ENCODE measurements around the gene HOXC6.
A peak's percentile ranks its signal among the peaks of the same experiment; 100 is the strongest.

HOXC6 gene

GRCh38 chr12:54016051-54016450 lies 12.2 kb upstream of the HOXC6 start:
- no peak for DNase-seq

- DNase-seq: no peak
Measured at GRCh38 chr12:54016478-54016964, 11.7 kb upstream of the HOXC6 start.

DNA sequence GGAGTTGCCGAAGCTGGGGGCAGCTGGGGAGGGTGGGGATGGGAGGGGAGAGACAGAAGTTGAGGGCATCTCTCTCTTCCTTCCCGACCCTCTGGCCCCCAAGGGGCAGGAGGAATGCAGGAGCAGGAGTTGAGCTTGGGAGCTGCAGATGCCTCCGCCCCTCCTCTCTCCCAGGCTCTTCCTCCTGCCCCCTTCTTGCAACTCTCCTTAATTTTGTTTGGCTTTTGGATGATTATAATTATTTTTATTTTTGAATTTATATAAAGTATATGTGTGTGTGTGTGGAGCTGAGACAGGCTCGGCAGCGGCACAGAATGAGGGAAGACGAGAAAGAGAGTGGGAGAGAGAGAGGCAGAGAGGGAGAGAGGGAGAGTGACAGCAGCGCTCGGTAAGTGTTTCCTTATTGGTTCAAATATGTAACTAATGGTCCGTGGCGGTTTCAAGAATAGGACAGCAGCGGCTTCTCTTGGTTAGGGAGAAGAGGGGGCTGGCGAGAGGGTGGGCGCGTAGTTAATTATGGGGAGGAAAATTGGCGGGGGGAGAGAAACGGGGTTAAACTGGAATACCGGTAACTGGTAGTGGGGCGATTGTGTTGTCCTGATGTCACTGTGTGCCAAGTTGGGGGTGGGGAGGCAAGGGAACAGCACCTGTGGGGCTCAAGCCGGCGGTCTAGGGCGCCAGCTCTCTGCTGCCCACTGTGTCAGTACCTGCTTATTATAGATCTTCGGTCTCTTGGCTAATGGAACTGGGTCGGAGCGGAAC lies 11.0 kb upstream of the HOXC6 start:
- no peak for DNase-seq

DNA sequence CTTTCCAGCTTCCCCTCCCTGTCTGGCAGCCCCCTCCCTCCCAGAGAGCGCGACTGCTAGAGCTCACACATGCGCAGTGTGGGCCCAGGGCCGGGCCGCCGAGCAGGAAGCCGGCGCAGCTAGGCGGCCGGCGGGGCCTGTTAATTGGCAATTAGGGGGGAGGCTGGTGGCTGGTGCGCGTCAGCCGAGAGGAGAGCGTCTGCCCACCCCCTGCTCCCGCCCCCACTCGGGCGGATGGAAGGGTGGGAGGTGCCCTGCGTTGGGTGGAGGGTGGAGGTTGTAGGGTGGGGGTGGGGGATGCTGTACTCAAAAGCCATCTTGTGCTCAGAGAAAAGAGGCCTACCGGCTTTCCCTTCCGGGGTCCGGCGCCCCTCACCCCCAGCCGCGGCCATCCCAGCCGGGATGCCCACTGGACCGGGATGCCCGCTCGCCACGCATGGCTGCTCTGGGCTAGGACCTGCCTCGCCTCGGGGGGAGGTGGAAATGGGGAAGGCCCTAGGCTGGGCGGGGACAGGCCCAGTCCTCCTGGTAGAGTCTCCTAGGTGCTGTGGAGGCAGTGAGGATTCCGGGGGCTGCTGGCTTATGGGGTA lies 10.3 kb upstream of the HOXC6 start:
- peak in 2 of 4 experiments; percentile 45 to 57 for DNase-seq

DNA sequence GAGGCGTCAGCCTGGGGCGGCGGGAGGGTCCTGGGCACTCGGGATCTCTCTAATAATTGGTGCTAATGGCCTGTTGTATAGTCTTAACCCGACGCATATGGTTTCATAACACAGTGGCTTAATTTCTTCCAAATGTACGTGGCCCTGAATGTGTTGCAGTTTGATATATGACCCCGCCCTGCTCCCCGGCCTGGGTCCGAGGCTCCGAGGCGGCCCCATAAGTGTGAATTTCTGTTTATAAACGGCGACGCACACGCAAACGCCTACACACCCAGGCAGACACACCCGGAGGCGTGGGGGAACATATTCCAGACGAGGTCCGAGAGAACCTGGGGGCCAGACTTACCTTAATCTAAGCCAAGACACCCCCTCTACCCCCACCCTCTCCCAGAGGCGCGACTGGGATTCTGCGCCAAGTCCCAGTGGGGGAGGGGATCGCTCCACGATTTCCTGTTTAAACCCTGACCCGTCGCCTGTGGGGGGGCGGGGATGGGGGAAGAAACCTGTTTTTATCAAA lies 9.7 kb upstream of the HOXC6 start:
- DNase-seq: no peak

GRCh38 chr12:54019091-54019811 lies 9.0 kb upstream of the HOXC6 start:
- DNase-seq: no peak

DNA sequence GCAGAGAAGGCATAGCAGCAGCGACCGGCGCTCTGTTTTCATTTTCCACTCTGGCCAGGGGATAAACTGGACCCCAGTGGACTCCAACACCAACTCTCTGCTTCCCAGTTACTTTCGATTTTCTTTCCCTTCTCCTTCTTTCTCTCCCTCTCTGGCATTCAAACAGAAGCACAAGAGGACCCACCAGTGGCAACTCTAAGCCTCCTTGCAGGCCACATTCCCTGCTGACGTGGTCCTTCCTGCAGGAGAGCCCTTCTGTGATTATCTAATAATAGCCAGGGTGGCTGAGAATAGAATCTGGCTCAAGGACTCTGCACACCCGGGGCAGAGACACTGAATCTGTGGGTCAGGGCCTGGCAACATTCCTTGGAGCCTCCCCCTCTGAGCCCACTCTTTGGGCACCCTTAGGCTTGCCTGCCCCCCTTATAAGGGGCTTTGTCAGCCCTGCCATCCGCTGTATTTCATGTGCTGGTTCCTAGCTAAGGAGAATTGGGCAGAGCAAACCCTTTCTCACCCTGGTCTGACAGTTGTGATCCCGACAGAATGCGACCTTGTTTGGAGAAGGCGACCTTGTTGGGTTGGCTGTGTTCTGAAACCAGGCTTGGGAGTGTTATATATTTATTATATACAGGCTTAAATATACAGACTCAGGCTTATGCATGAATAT lies 8.2 kb upstream of the HOXC6 start:
- DNase-seq: no peak

DNA sequence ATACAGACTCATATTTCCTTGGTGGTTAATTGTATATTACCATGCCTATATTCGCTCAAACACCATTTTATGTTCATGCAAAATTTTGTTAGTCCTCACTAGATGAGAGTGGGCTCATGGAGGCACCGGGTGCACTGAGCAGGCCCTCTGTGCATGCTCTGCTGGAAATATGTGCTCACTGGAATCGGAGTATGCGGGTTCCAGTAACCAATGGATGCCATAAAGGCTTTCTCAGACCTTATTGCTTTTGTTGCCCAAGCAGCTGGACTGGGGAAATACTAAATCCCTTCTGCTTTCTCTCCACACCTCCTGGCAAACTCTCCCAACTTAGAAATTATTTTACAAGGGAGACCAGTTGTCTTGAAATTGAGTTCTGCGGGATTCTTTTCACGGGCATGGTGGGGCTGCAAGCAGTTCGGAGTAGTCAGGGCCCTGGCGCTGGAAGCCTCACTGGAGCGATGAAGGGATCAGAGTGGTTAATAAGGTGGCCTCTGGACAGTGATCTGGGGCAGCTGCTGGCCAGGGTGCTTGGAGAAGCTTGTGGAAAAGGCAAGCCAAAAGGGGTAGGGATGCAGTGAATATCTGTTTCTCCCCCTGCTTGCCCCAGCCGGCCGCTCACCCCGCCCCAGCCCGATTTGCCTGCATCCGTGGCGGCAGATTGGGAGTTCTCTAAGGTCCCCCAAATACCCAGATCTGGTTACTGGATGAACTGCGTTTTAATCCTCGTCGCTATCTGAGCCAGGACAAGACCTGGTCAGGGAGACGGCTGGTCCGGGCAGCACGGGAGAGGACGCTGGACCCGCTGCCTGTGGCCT lies 7.4 kb upstream of the HOXC6 start:
- DNase-seq: no peak

- no peak for DNase-seq
Measured at GRCh38 chr12:54021432-54022013, 6.7 kb upstream of the HOXC6 start.

DNA sequence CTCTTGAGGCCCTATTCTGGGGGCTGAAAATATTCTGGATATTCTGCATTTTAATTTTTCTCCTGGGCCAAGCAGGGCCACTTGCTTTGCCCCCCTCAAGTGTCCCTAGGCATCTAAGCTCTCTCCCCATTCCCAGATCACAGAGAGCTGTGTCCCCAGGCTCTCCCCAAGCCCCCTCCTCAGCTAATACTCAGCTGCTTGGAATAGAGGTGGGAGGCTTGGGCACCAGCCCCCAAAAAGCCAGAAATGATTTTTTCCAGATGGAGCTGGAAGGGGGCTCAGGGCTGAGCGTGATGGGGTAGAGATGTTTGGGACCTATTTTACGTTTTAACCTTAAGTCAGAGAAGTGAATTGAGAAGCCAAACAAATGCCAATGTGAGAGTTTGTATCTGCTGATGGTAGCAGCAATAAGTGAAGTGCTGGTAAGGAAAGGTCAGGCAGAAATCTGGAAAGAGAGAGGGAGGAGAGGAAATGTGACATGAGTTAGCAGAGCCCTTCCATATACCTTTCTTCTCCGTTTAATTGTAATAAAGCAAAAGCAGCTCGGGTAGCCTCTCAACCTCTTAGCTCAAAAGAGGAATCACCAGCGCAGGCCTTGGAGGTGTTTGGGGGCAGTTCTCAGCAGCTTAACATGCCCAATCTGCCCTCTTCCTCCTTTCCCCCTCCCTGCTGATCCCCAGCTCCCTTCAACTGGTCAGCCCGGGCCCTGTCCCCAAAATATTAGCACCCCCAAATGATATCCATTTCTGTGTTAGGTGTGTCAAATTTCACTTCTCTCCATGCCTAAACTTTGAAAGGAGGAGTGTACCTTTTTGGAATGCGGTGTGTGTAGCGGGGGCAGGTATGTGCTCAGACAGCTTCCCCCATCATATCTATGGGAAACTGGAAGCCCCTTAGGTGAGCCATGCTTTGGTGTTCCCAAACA lies 5.0 kb upstream of the HOXC6 start:
- no peak for DNase-seq

DNA sequence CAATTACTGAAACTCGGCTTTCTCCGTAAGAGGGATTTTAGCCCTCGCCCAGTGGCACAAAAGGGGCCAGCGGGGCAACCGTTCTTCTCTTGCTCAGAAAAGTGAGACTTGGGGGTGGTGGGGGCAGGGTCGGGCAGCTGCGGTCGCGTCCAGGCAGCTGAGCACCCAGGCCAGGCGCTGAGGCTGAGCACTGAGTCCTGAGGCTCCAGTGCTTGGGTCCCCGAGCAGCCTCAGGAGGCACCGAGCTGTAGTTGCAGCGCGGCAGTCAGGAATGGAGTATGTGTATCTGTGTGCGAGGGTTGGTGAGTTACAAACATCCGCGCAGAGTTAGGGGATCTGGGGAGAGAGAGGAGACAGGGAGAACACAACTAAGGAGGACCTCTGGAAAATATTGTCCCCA lies 4.1 kb upstream of the HOXC6 start:
- DNase-seq: no peak

DNA sequence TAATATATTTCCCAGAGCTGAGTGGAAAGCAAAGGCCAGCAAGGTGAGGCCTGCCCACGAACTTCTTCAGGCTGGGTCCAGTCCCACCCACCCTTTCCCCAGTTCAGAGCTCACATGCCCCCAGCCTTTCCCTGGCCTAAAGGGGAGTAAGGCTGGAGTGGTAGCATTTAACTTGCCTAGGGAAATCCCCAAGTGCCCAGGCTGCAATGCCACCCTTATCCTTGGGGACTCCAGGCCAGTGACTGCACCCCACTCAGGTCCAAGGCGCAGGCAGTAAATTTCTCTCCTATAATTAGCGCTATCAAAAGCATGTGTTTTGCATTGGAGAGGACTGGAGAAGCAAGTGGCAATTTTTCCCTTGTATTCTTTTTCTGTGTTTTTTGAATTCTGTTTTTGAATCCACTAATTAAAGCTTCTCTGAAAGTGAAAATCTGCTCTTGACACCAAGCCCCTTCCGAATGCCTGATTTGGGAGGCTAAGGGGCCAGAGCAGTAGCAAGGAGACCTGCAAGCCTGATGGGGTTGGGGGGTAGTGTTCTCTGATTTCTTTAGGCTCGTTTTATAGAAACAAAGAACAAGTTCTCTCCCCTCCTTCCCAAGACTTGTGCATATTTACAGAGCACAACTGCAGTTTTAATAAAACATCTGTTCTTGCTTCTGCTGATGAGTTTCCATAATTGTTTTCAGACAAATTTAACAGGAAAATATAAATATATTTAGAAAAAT lies 3.5 kb upstream of the HOXC6 start:
- DNase-seq: no peak

GRCh38 chr12:54025499-54026405 lies 2.5 kb upstream of the HOXC6 start:
- DNase-seq: no peak

DNA sequence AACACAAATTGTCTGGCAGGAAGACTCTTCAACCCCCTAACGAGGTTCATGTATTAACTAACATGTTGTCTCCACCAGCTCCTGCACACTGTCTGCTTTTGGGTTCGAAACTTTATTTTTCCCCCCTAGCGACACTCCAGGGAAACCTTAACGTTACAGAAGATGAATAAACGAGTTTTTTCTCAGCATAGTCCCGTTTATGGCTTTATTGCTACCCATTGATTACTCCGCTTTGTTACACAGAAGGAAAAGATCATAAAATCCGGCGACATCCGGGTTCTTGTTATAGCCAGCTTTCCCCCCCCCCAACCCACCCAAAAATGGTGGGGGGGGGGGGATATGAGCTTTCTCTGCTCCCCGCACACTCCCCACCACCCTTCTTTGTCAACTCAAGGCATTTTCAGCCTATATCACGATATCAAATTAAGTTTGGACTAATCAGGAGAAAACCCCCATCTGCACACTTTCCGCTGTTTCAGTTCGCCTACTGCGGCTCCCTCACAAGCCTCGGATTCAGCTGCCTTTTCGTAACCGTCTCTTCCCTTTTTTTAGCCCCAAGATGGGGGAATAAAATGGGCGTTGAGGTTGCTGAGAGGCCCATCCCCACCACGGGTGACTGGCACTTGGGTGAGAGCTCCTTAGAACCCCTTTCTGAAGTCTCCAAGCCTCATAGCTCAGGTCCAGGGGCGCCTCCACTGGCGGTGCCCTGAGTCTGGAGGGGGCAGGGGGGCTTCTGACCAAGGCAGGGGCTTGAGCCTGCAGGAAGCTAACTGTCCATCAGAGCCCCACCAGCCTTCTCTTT lies 1.4 kb upstream of the HOXC6 start:
- DNase-seq: no peak

DNA sequence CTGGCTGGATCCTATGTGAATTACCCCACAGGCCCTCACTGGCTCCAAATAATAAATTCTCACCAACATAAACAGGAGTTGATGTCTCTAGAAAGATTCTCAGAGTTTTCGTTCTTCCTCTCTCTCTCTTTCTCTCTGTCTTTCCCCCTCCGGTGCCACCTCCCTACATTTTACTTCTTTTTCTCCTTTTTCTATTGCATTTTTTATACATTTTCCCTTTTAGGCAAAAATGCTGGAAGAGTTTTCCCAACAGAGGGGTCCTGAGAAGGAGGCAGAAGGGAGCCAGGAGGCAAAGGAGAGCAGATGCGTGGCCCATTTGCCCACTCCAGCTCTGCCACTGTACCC lies 826 bp upstream of the HOXC6 start:
- no peak for DNase-seq

- DNase-seq: no peak
Measured at GRCh38 chr12:54029529-54030441, 1.5 kb downstream of the HOXC6 start.

DNA sequence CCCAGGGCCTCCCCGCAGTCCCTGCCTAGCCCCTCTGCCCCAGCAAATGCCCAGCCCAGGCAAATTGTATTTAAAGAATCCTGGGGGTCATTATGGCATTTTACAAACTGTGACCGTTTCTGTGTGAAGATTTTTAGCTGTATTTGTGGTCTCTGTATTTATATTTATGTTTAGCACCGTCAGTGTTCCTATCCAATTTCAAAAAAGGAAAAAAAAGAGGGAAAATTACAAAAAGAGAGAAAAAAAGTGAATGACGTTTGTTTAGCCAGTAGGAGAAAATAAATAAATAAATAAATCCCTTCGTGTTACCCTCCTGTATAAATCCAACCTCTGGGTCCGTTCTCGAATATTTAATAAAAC lies 2.2 kb downstream of the HOXC6 start:
- DNase-seq: no peak

Data from suppressor macrophage (primary cell).